Breast epithelium (tissue), 3 donors: ENCODE results near the gene HPCAL1.

Experiments
- CTCF ChIP-seq, 3 donors: fragments of 450-650 bp; IDR thresholded peaks; one replicate each; pipeline ENCODE4 v1.5.1; 2016 to 2017; ENCODE audit warnings: antibody characterized with exemption in 3 of 3, mild to moderate bottlenecking in 3 of 3, moderate library complexity in 3 of 3
- POLR2A ChIP-seq: fragments of 450-650 bp; IDR thresholded peaks from one replicate; pipeline ENCODE4 v1.6.1; 2016; ENCODE audit warnings: antibody characterized with exemption, mild to moderate bottlenecking, moderate library complexity

- TF ChIP-seq POLR2A (no peak), CTCF (IDR thresholded peaks at IDR 0.05) (no peak)
These were observed 124.3 kb downstream of the HPCAL1 start for GRCh38 chr2:10426726-10427617.
